ENCODE results near the gene SERPINA7. TPM values are rescaled to one million over a fixed set of nuclear protein-coding genes. Genes with fewer than 3 reads are reported as not detected.

SERPINA7 gene
- not detected for total RNA-seq

GRCh38 chrX:106038625-106039024, at the start of gene SERPINA7:
SERPINA7 (minus strand) TSS chrX:106038727; CDS start chrX:106037058, 1,669 bp downstream.
- no peak within 1 kb of the TSS for H3K27ac Mint-ChIP-seq
- no peaks in the 10 kb centered on the region for H3K36me3 Mint-ChIP-seq
- POLR2A ChIA-PET: no interaction called here
- H3K9me3 Mint-ChIP-seq: no peaks in the 10 kb centered on the region
- intact Hi-C loops (cut with micrococcal nuclease): no loop called here
- no peaks in the 10 kb centered on the region for H3K4me1 Mint-ChIP-seq (ENCODE audit: low read depth)
- no peaks in the 10 kb centered on the region for H3K27me3 Mint-ChIP-seq
- H3K4me3 Mint-ChIP-seq: no peak within 1 kb of the TSS
- no peak for DNase-seq
- CTCF ChIA-PET: no interaction called here

GRCh38 chrX:106069048-106069447, 30.5 kb upstream of the SERPINA7 start:
- H3K36me3 Mint-ChIP-seq: no peaks in the 10 kb centered on the region
- H3K27me3 Mint-ChIP-seq: no peaks in the 10 kb centered on the region
- no peak overlapping the region for H3K4me3 Mint-ChIP-seq
- no peak for DNase-seq
- no peak overlapping the region for H3K27ac Mint-ChIP-seq
- ChIA-PET CTCF (no interaction called here), POLR2A (no interaction called here)
- intact Hi-C loops (cut with micrococcal nuclease): no loop called here
- H3K4me1 Mint-ChIP-seq (ENCODE audit: low read depth): no peaks in the 10 kb centered on the region
- no peaks in the 10 kb centered on the region for H3K9me3 Mint-ChIP-seq

GRCh38 chrX:106050054-106050453, 11.5 kb upstream of the SERPINA7 start:
- H3K9me3 Mint-ChIP-seq: no peaks in the 10 kb centered on the region
- intact Hi-C loops (cut with micrococcal nuclease): no loop called here
- ChIA-PET CTCF (no interaction called here), POLR2A (no interaction called here)
- no peaks in the 10 kb centered on the region for H3K36me3 Mint-ChIP-seq
- no peak for DNase-seq
- no peak overlapping the region for H3K27ac Mint-ChIP-seq
- no peak overlapping the region for H3K4me3 Mint-ChIP-seq
- H3K4me1 Mint-ChIP-seq (ENCODE audit: low read depth): no peaks in the 10 kb centered on the region
- H3K27me3 Mint-ChIP-seq: no peaks in the 10 kb centered on the region

GRCh38 chrX:106042296-106042695, 3.8 kb upstream of the SERPINA7 start:
- POLR2A ChIA-PET: no interaction called here
- intact Hi-C loops (cut with micrococcal nuclease): no loop called here
- CTCF ChIA-PET: no interaction called here
- no peak overlapping the region for H3K4me3 Mint-ChIP-seq
- no peaks in the 10 kb centered on the region for H3K9me3 Mint-ChIP-seq
- H3K27me3 Mint-ChIP-seq: no peaks in the 10 kb centered on the region
- no peak overlapping the region for H3K27ac Mint-ChIP-seq
- no peaks in the 10 kb centered on the region for H3K4me1 Mint-ChIP-seq (ENCODE audit: low read depth)
- no peaks in the 10 kb centered on the region for H3K36me3 Mint-ChIP-seq
- DNase-seq: no peak

- intact Hi-C loops (cut with micrococcal nuclease): no loop called here
- no peak overlapping the region for H3K4me3 Mint-ChIP-seq
- no peak for DNase-seq
- no peaks in the 10 kb centered on the region for H3K4me1 Mint-ChIP-seq (ENCODE audit: low read depth)
- H3K9me3 Mint-ChIP-seq: no peaks in the 10 kb centered on the region
- no peaks in the 10 kb centered on the region for H3K36me3 Mint-ChIP-seq
- POLR2A ChIA-PET: no interaction called here
- CTCF ChIA-PET: no interaction called here
- no peaks in the 10 kb centered on the region for H3K27me3 Mint-ChIP-seq
- no peak overlapping the region for H3K27ac Mint-ChIP-seq
Measured at GRCh38 chrX:106040861-106041260, 2.3 kb upstream of the SERPINA7 start.

- no peaks in the 10 kb centered on the region for H3K4me1 Mint-ChIP-seq (ENCODE audit: low read depth)
- H3K27me3 Mint-ChIP-seq: no peaks in the 10 kb centered on the region
- intact Hi-C loops (cut with micrococcal nuclease): no loop called here
Measured at GRCh38 chrX:106039920-106040319, 1.4 kb upstream of the SERPINA7 start.

GRCh38 chrX:106037835-106038473, 573 bp downstream of the SERPINA7 start:
- intact Hi-C loops (cut with micrococcal nuclease): no loop called here
- Mint-ChIP-seq H3K4me3 (no peak overlapping the region), H3K27me3 (no peaks in the 10 kb centered on the region), H3K36me3 (no peaks in the 10 kb centered on the region), H3K4me1 (ENCODE audit: low read depth) (no peaks in the 10 kb centered on the region), H3K27ac (no peak overlapping the region), H3K9me3 (no peaks in the 10 kb centered on the region)
- CTCF ChIA-PET: no interaction called here
- POLR2A ChIA-PET: no interaction called here
- DNase-seq: no peak

More at GRCh38 chrX:106039920-106040319, 1.4 kb upstream of the SERPINA7 start:
- H3K4me3 Mint-ChIP-seq: no peak overlapping the region
- H3K9me3 Mint-ChIP-seq: no peaks in the 10 kb centered on the region
- H3K36me3 Mint-ChIP-seq: no peaks in the 10 kb centered on the region
- ChIA-PET CTCF (no interaction called here), POLR2A (no interaction called here)
- H3K27ac Mint-ChIP-seq: no peak overlapping the region
- no peak for DNase-seq

- H3K4me1 Mint-ChIP-seq (ENCODE audit: low read depth): no peaks in the 10 kb centered on the region
- H3K27ac Mint-ChIP-seq: no peak overlapping the region
- no peaks in the 10 kb centered on the region for H3K27me3 Mint-ChIP-seq
- ChIA-PET CTCF (no interaction called here), POLR2A (no interaction called here)
- H3K9me3 Mint-ChIP-seq: no peaks in the 10 kb centered on the region
- DNase-seq: no peak
- intact Hi-C loops (cut with micrococcal nuclease): no loop called here
- H3K4me3 Mint-ChIP-seq: no peak overlapping the region
- no peaks in the 10 kb centered on the region for H3K36me3 Mint-ChIP-seq
Measured at GRCh38 chrX:106036716-106037115, 1.8 kb downstream of the SERPINA7 start.

- H3K4me3 Mint-ChIP-seq: no peak overlapping the region
- no peaks in the 10 kb centered on the region for H3K36me3 Mint-ChIP-seq
- CTCF ChIA-PET: no interaction called here
- no peaks in the 10 kb centered on the region for H3K27me3 Mint-ChIP-seq
- no peaks in the 10 kb centered on the region for H3K9me3 Mint-ChIP-seq
- intact Hi-C loops (cut with micrococcal nuclease): no loop called here
- no peak for DNase-seq
- POLR2A ChIA-PET: no interaction called here
- H3K27ac Mint-ChIP-seq: no peak overlapping the region
- no peaks in the 10 kb centered on the region for H3K4me1 Mint-ChIP-seq (ENCODE audit: low read depth)
Measured at GRCh38 chrX:106035064-106035463, 3.5 kb downstream of the SERPINA7 start.

GRCh38 chrX:106023947-106024346, 14.6 kb downstream of the SERPINA7 start:
- H3K27ac Mint-ChIP-seq: no peak overlapping the region
- no peaks in the 10 kb centered on the region for H3K27me3 Mint-ChIP-seq
- no peaks in the 10 kb centered on the region for H3K4me1 Mint-ChIP-seq (ENCODE audit: low read depth)
- H3K4me3 Mint-ChIP-seq: no peak overlapping the region
- DNase-seq: no peak
- H3K36me3 Mint-ChIP-seq: no peaks in the 10 kb centered on the region
- intact Hi-C loops (cut with micrococcal nuclease): no loop called here
- H3K9me3 Mint-ChIP-seq: no peaks in the 10 kb centered on the region
- CTCF ChIA-PET: no interaction called here
- POLR2A ChIA-PET: no interaction called here

- CTCF ChIA-PET: no interaction called here
- Mint-ChIP-seq H3K4me1 (ENCODE audit: low read depth) (no peaks in the 10 kb centered on the region), H3K4me3 (no peak overlapping the region), H3K27me3 (no peaks in the 10 kb centered on the region), H3K27ac (no peak overlapping the region), H3K9me3 (no peaks in the 10 kb centered on the region), H3K36me3 (no peaks in the 10 kb centered on the region)
- POLR2A ChIA-PET: no interaction called here
- no peak for DNase-seq
- intact Hi-C loops (cut with micrococcal nuclease): no loop called here
Measured at GRCh38 chrX:106022238-106022637, 16.3 kb downstream of the SERPINA7 start.

GRCh38 chrX:106014119-106014775, 24.3 kb downstream of the SERPINA7 start:
- ChIA-PET CTCF (no interaction called here), POLR2A (no interaction called here)
- no peak for DNase-seq
- Mint-ChIP-seq H3K27me3 (no peaks in the 10 kb centered on the region), H3K36me3 (no peaks in the 10 kb centered on the region), H3K4me3 (no peak overlapping the region), H3K4me1 (ENCODE audit: low read depth) (no peaks in the 10 kb centered on the region), H3K9me3 (peaks cover 8% of the 10 kb centered on the region), H3K27ac (no peak overlapping the region)
- intact Hi-C loops (cut with micrococcal nuclease): no loop called here

- Mint-ChIP-seq H3K4me3 (no peak overlapping the region), H3K36me3 (no peaks in the 10 kb centered on the region), H3K4me1 (ENCODE audit: low read depth) (no peaks in the 10 kb centered on the region), H3K27ac (no peak overlapping the region), H3K9me3 (peaks cover 8% of the 10 kb centered on the region), H3K27me3 (no peaks in the 10 kb centered on the region)
- DNase-seq: no peak
- intact Hi-C loops (cut with micrococcal nuclease): no loop called here
- ChIA-PET CTCF (no interaction called here), POLR2A (no interaction called here)
Measured at GRCh38 chrX:106009145-106009544, 29.4 kb downstream of the SERPINA7 start.

Data from activated CD4-positive, alpha-beta memory T cell treated with anti-CD3 and anti-CD28 coated beads for 36 hours (primary cell).